Activated T-cell treated with anti-CD3 and anti-CD28 coated beads, Interleukin-2, amount 50 U/mL, for 24 hours (primary cell): ENCODE data around the gene RAPGEF4.

Source experiments
- DNase-seq: peaks from one replicate; pipeline ENCODE4 v3.0.0-alpha.2; 2020
- H3K27ac Mint-ChIP-seq: 2 replicates; pipeline ENCODE4 v1.8.0; 2020; ENCODE audit warnings: mild to moderate bottlenecking, mixed read lengths
- H3K27me3 Mint-ChIP-seq: 2 replicates; pipeline ENCODE4 v1.8.0; 2020; ENCODE audit warnings: mixed read lengths
- H3K36me3 Mint-ChIP-seq: 2 replicates; pipeline ENCODE4 v1.8.0; 2020; ENCODE audit warnings: low read depth, mixed read lengths
- H3K4me1 Mint-ChIP-seq: 2 replicates; pipeline ENCODE4 v1.8.0; 2020; ENCODE audit warnings: low read depth, mixed read lengths
- H3K4me3 Mint-ChIP-seq: 2 replicates; pipeline ENCODE4 v1.8.0; 2020; ENCODE audit warnings: mild to moderate bottlenecking, moderate library complexity, mixed read lengths
- H3K9me3 Mint-ChIP-seq: 2 replicates; pipeline ENCODE4 v1.8.0; 2020; ENCODE audit warnings: mixed read lengths

The RAPGEF4 gene

GRCh38 chr2:172712251-172712650, 23.4 kb upstream of the RAPGEF4 start:
- H3K27me3 Mint-ChIP-seq: peaks cover 8% of the 10 kb centered on the region
- H3K4me3 Mint-ChIP-seq: no peak overlapping the region
- H3K36me3 Mint-ChIP-seq: no peaks in the 10 kb centered on the region
- no peaks in the 10 kb centered on the region for H3K4me1 Mint-ChIP-seq
- no peaks in the 10 kb centered on the region for H3K9me3 Mint-ChIP-seq
- DNase-seq: no peak
- no peak overlapping the region for H3K27ac Mint-ChIP-seq

- Mint-ChIP-seq H3K27me3 (peaks cover 2% of the 10 kb centered on the region), H3K9me3 (no peaks in the 10 kb centered on the region), H3K4me3 (no peak overlapping the region), H3K4me1 (no peaks in the 10 kb centered on the region), H3K36me3 (no peaks in the 10 kb centered on the region), H3K27ac (no peak overlapping the region)
- DNase-seq: no peak
Measured at GRCh38 chr2:172713365-172713875, 22.2 kb upstream of the RAPGEF4 start.

- Mint-ChIP-seq H3K27me3 (peaks cover 9% of the 10 kb centered on the region), H3K4me3 (no peak overlapping the region), H3K9me3 (peaks cover 12% of the 10 kb centered on the region), H3K36me3 (no peaks in the 10 kb centered on the region), H3K27ac (no peak overlapping the region), H3K4me1 (no peaks in the 10 kb centered on the region)
- DNase-seq: no peak
Measured at GRCh38 chr2:172722481-172722880, 13.2 kb upstream of the RAPGEF4 start.

- Mint-ChIP-seq H3K27ac (no peak overlapping the region), H3K9me3 (peaks cover 12% of the 10 kb centered on the region), H3K27me3 (peaks cover 9% of the 10 kb centered on the region), H3K36me3 (no peaks in the 10 kb centered on the region), H3K4me3 (no peak overlapping the region), H3K4me1 (no peaks in the 10 kb centered on the region)
- DNase-seq: no peak
Measured at GRCh38 chr2:172723286-172723685, 12.4 kb upstream of the RAPGEF4 start.

GRCh38 chr2:172724724-172725123, 10.9 kb upstream of the RAPGEF4 start:
- peaks cover 8% of the 10 kb centered on the region for H3K9me3 Mint-ChIP-seq
- H3K4me1 Mint-ChIP-seq: no peaks in the 10 kb centered on the region
- H3K27me3 Mint-ChIP-seq: peaks cover 11% of the 10 kb centered on the region
- H3K27ac Mint-ChIP-seq: no peak overlapping the region
- no peaks in the 10 kb centered on the region for H3K36me3 Mint-ChIP-seq
- DNase-seq: no peak
- H3K4me3 Mint-ChIP-seq: no peak overlapping the region

- H3K4me3 Mint-ChIP-seq: no peak overlapping the region
- H3K4me1 Mint-ChIP-seq: no peaks in the 10 kb centered on the region
- H3K27ac Mint-ChIP-seq: no peak overlapping the region
Measured at GRCh38 chr2:172725284-172725683, 10.4 kb upstream of the RAPGEF4 start.

GRCh38 chr2:172725746-172726145, 9.9 kb upstream of the RAPGEF4 start:
- no peaks in the 10 kb centered on the region for H3K4me1 Mint-ChIP-seq
- peaks cover 16% of the 10 kb centered on the region for H3K27me3 Mint-ChIP-seq
- no peak overlapping the region for H3K4me3 Mint-ChIP-seq
- peaks cover 1% of the 10 kb centered on the region for H3K9me3 Mint-ChIP-seq
- no peak overlapping the region for H3K27ac Mint-ChIP-seq
- no peaks in the 10 kb centered on the region for H3K36me3 Mint-ChIP-seq
- DNase-seq: no peak

More at GRCh38 chr2:172725284-172725683, 10.4 kb upstream of the RAPGEF4 start:
- H3K27me3 Mint-ChIP-seq: peaks cover 16% of the 10 kb centered on the region
- no peaks in the 10 kb centered on the region for H3K36me3 Mint-ChIP-seq
- peaks cover 6% of the 10 kb centered on the region for H3K9me3 Mint-ChIP-seq
- DNase-seq: no peak

GRCh38 chr2:172726172-172726735, 9.4 kb upstream of the RAPGEF4 start:
- Mint-ChIP-seq H3K27ac (no peak overlapping the region), H3K36me3 (no peaks in the 10 kb centered on the region), H3K4me1 (no peaks in the 10 kb centered on the region), H3K27me3 (peaks cover 20% of the 10 kb centered on the region), H3K4me3 (no peak overlapping the region), H3K9me3 (no peaks in the 10 kb centered on the region)
- no peak for DNase-seq

GRCh38 chr2:172730411-172730810, 5.2 kb upstream of the RAPGEF4 start:
- peaks cover 43% of the 10 kb centered on the region for H3K27me3 Mint-ChIP-seq
- H3K36me3 Mint-ChIP-seq: no peaks in the 10 kb centered on the region
- DNase-seq: no peak
- no peaks in the 10 kb centered on the region for H3K9me3 Mint-ChIP-seq
- peaks cover 3% of the 10 kb centered on the region for H3K4me1 Mint-ChIP-seq
- H3K27ac Mint-ChIP-seq: no peak overlapping the region
- no peak overlapping the region for H3K4me3 Mint-ChIP-seq

GRCh38 chr2:172734711-172735581, 699 bp upstream of the RAPGEF4 start:
- H3K9me3 Mint-ChIP-seq: no peaks in the 10 kb centered on the region
- peak overlapping the region; percentile 56 for H3K4me3 Mint-ChIP-seq
- H3K36me3 Mint-ChIP-seq: no peaks in the 10 kb centered on the region
- DNase-seq: peak; percentile 45
- peaks cover 8% of the 10 kb centered on the region for H3K4me1 Mint-ChIP-seq
- H3K27me3 Mint-ChIP-seq: peaks cover 72% of the 10 kb centered on the region
- no peak overlapping the region for H3K27ac Mint-ChIP-seq

- H3K4me3 Mint-ChIP-seq: peak overlapping the region; percentile 75
- no peaks in the 10 kb centered on the region for H3K36me3 Mint-ChIP-seq
- no peak overlapping the region for H3K27ac Mint-ChIP-seq
- DNase-seq: no peak
- H3K4me1 Mint-ChIP-seq: peaks cover 8% of the 10 kb centered on the region
- H3K9me3 Mint-ChIP-seq: no peaks in the 10 kb centered on the region
- H3K27me3 Mint-ChIP-seq: peaks cover 62% of the 10 kb centered on the region
Measured at GRCh38 chr2:172736424-172737174, 954 bp downstream of the RAPGEF4 start.

GRCh38 chr2:172739661-172740266, 4.1 kb downstream of the RAPGEF4 start:
- no peak for DNase-seq
- Mint-ChIP-seq H3K4me1 (peaks cover 8% of the 10 kb centered on the region), H3K36me3 (no peaks in the 10 kb centered on the region), H3K9me3 (peaks cover 7% of the 10 kb centered on the region), H3K4me3 (no peak overlapping the region), H3K27ac (no peak overlapping the region), H3K27me3 (peaks cover 50% of the 10 kb centered on the region)

- peaks cover 5% of the 10 kb centered on the region for H3K4me1 Mint-ChIP-seq
- no peaks in the 10 kb centered on the region for H3K36me3 Mint-ChIP-seq
- H3K27me3 Mint-ChIP-seq: peaks cover 45% of the 10 kb centered on the region
- DNase-seq: no peak
- H3K27ac Mint-ChIP-seq: no peak overlapping the region
- peaks cover 7% of the 10 kb centered on the region for H3K9me3 Mint-ChIP-seq
- H3K4me3 Mint-ChIP-seq: no peak overlapping the region
Measured at GRCh38 chr2:172740856-172741255, 5.2 kb downstream of the RAPGEF4 start.

GRCh38 chr2:172742931-172743540, 7.4 kb downstream of the RAPGEF4 start:
- peaks cover 30% of the 10 kb centered on the region for H3K27me3 Mint-ChIP-seq
- no peak for DNase-seq

More at GRCh38 chr2:172742931-172743540, 7.4 kb downstream of the RAPGEF4 start:
- Mint-ChIP-seq H3K4me3 (no peak overlapping the region), H3K4me1 (no peaks in the 10 kb centered on the region), H3K9me3 (peaks cover 9% of the 10 kb centered on the region), H3K36me3 (no peaks in the 10 kb centered on the region), H3K27ac (no peak overlapping the region)
